ENCODE measurements around the gene IHH. TPM values are rescaled to one million over a fixed set of nuclear protein-coding genes. Genes with fewer than 3 reads are reported as not detected.

IHH gene
- total RNA-seq, 1 donor from 2014 or later: not detected

DNA sequence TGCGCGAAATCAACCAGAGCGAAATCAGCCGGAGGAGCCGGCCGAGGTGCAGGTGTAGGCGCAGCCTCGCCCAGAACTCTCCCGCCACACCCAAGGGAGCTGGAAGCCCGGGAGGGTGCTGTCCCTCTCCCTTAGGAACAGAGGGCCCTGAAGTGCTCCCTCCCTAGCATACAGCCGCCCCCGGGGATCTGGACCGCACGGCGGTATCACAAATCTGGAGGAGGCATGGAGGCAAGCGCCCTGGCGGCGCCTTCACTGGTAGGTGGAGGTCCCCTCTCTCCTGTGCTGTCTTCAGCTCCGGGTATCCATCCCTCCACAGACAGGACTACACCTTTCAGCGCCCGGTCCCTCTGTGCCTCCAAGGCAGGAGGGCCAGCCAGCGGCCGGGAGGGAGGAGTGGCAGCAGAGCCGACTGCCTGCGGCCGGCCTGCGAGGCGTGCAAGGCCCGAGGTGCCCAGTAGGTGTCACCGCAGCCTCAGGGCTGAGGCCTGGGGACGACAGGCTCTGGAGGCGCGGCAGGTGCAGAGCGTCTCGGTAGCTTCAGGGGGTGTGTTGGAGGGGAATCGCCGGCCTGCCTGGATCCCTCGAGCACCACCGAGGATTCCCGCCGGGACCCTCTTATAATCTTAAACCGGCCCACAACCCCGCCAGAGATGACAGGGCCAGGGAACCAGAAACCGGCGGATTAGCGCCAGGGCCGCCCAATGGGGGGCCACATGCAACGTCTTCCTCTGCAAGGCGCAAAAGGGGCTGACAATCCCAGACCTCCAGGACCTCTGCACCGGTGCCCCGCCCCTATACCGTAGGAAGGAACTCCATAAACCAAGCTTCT lies 2.8 kb downstream of the IHH start:
- H3K36me3 ChIP-seq: no peaks in the 10 kb centered on the region
- intact Hi-C loops (cut with micrococcal nuclease): loop anchor here (5.0 kb wide), 1 partner anchor 94 kb away; no protein-coding TSS in a partner anchor
- H3K4me1 ChIP-seq: peaks cover 41% of the 10 kb centered on the region
- H3K9me3 ChIP-seq (replicated peaks): no peaks in the 10 kb centered on the region
- peak; percentile 73 for DNase-seq
- peaks cover 100% of the 10 kb centered on the region for H3K27me3 ChIP-seq (ENCODE audit: low read depth)
- no peak overlapping the region for H3K27ac ChIP-seq (replicated peaks)
- peak overlapping the region; percentile 44 for H3K4me3 ChIP-seq
- peak; percentile 99 for TF ChIP-seq CTCF (IDR thresholded peaks at IDR 0.05; ENCODE audit: borderline replicate concordance)

DNA sequence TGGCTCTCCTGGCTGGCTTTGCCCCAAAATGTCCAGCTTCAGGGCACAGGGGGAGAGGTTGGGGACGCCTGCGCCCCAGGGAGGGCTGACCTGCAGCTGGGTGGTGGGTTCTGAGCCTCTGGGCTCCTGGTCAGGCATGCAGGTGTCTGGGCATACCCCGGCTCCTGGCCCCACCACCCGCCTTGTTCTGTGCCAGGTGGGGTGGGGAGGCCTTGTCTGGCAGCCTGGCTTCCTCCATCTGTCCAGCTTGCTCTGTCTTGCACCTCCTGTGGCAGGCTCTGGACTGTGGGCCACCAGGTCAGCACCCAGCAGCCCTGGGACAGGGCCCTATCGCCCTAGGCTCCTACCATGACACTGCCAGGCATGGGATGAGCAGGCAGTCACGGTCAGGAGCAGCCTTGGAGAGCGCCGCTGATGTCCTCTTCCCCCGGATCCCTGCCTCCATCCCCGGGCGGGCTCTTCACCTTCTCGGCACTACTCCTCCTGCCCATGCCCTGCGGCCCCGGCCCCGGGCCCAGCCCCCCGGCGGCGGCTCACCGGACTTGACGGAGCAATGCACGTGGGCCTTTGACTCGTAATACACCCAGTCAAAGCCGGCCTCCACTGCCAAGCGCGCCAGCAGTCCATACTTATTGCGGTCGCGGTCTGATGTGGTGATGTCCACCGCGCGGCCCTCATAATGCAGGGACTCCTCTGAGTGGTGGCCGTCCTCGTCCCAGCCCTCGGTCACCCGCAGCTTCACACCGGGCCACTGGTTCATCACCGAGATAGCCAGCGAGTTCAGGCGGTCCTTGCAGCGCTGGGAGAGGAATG lies 3.6 kb downstream of the IHH start:
- H3K9me3 ChIP-seq (replicated peaks): no peaks in the 10 kb centered on the region
- intact Hi-C loops (cut with micrococcal nuclease): loop anchor here (5.0 kb wide), 1 partner anchor 95 kb away; no protein-coding TSS in a partner anchor
- peak overlapping the region; percentile 44 for H3K4me3 ChIP-seq
- no peaks in the 10 kb centered on the region for H3K36me3 ChIP-seq
- TF ChIP-seq CTCF (IDR thresholded peaks at IDR 0.05; ENCODE audit: borderline replicate concordance): no peak
- H3K4me1 ChIP-seq: peaks cover 41% of the 10 kb centered on the region
- H3K27me3 ChIP-seq (ENCODE audit: low read depth): peaks cover 99% of the 10 kb centered on the region
- no peak overlapping the region for H3K27ac ChIP-seq (replicated peaks)
- no peak for DNase-seq

DNA sequence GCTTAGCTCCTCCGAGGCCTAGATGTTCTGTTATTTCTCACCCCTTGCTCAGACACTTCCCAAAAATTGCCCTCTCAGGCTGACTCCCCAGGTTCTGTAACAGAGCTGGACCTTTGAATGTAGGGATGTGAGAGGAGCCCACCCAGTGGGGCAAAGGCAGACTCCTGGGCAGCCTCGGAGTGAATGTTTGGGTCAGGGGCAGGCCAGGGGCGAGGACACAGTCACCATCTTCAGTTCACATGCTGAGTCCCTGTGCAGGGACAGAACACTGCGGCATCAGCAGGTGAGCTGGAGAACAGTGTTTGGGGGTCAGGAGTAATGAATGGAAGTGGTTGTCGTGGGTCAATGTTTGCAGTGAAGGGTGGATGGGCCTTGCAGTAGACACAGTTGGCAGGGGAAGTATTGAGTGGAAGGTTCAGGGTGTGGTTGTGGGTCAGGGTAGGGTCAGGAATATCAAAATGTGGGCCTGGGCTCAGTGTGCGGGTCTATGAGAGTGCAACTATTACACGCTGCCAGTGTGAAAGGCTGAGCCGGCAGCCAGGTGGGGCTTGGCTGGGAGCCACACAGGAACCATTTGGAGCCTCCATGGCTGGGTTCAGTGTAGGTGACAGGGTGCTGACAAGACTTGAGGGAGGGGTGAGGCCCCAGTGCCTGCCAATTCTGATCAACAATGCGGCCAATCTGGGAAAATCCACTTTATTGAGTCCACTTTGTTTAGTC lies 4.4 kb downstream of the IHH start:
- Histone ChIP-seq H3K4me3 (no peak overlapping the region), H3K27ac (replicated peaks) (no peak overlapping the region), H3K4me1 (peaks cover 40% of the 10 kb centered on the region), H3K27me3 (ENCODE audit: low read depth) (peaks cover 99% of the 10 kb centered on the region), H3K9me3 (replicated peaks) (no peaks in the 10 kb centered on the region), H3K36me3 (no peaks in the 10 kb centered on the region)
- intact Hi-C loops (cut with micrococcal nuclease): loop anchor here (5.0 kb wide), 1 partner anchor 96 kb away; no protein-coding TSS in a partner anchor
- DNase-seq: no peak
- no peak for TF ChIP-seq CTCF (IDR thresholded peaks at IDR 0.05; ENCODE audit: borderline replicate concordance)

DNA sequence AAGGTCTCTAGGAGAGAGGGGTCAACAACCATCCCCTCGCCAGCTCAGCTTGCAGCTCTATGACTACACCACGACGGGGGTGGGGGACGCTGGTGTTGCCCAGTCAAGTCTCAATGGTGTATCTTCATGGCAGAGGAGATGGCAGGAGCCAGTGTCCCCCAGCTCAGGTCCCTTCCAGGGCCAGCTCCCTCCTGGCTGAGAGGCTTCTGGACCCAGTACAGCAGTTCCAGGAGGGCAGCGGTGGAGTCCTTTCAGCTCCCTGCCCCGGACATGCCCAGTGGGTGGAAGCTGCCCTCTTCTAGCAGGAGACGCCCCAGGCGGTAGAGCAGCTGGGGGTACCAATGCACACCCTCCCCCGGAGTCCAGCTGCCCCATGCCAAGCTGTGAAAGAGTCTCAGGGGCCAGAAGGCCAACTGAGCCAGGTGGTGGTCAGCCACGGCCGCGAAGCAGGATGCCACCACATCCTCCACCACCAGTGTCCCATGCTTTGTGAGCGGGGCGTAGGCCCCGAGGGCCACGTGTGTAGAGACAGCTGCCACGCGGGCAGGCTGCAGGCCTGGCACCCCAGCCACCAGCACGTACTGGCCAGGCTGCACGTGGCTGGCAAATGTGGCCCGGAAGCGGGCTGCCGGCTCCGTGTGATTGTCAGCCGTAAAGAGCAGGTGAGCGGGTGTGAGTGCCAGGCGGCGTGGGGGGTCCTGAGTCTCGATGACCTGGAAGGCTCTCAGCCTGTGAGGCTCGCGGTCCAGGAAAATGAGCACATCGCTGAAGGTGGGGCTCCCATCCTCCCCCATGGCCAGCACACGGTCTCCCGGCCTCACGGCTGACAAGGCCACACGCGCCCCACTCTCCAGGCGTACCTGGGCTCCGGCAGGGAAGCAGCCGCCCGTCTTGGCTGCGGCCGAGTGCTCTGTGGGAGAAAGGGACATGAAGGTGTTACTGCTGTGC lies 5.5 kb downstream of the IHH start:
- no peak overlapping the region for H3K4me3 ChIP-seq
- no peak overlapping the region for H3K27ac ChIP-seq (replicated peaks)
- DNase-seq: no peak
- no peak for TF ChIP-seq CTCF (IDR thresholded peaks at IDR 0.05; ENCODE audit: borderline replicate concordance)
- H3K27me3 ChIP-seq (ENCODE audit: low read depth): peaks cover 99% of the 10 kb centered on the region
- H3K4me1 ChIP-seq: peaks cover 31% of the 10 kb centered on the region
- H3K9me3 ChIP-seq (replicated peaks): no peaks in the 10 kb centered on the region
- intact Hi-C loops (cut with micrococcal nuclease): loop anchor here (5.0 kb wide), 1 partner anchor 97 kb away; no protein-coding TSS in a partner anchor
- no peaks in the 10 kb centered on the region for H3K36me3 ChIP-seq
